CD14-positive monocyte (primary cell): ENCODE measurements around the gene TMEM235. TPM values are rescaled to one million over a fixed set of nuclear protein-coding genes. Genes with fewer than 3 reads are reported as not detected.

ENCODE experiments used
- DNase-seq, 3 donors: peaks; one replicate each; pipeline ENCODE4 v3.0.0-alpha.2; 2011 to 2022
- H2AFZ ChIP-seq: 2 replicates; pipeline ENCODE4 v1.6.0; 2012; ENCODE audit warnings: mild to moderate bottlenecking, low read depth, low read length, inconsistent platforms; ENCODE audit not compliant: insufficient read depth, poor library complexity, severe bottlenecking
- H3K27ac ChIP-seq, 2 donors: 1 replicate in 1 of 2; 2 replicates in 1 of 2; pipeline ENCODE4 v1.5.1; 2012 to 2013; ENCODE audit warnings: low read length in 2 of 2, control low read depth in 1 of 2, inconsistent platforms in 1 of 2, low read depth in 1 of 2, mild to moderate bottlenecking in 1 of 2
- H3K27me3 ChIP-seq, 2 donors: one replicate each; pipeline versions ENCODE4 v1.6.0 to v1.6.1; 2011 to 2013; ENCODE audit warnings: low read length in 2 of 2; ENCODE audit not compliant: control insufficient read depth in 2 of 2, insufficient read depth in 2 of 2
- H3K36me3 ChIP-seq, 2 donors: replicated peaks in 1 of 2; 1 replicate in 1 of 2; 2 replicates in 1 of 2; pipeline versions ENCODE4 v1.5.1 to v1.6.1; 2012 to 2013; ENCODE audit warnings: low read length in 2 of 2, control low read depth in 1 of 2, inconsistent platforms in 1 of 2, mild to moderate bottlenecking in 1 of 2; ENCODE audit not compliant: insufficient read depth in 2 of 2, control insufficient read depth in 1 of 2
- H3K4me1 ChIP-seq, 2 donors: 1 replicate in 1 of 2; 2 replicates in 1 of 2; pipeline versions ENCODE4 v1.5.1 to v1.6.1; 2012 to 2013; ENCODE audit warnings: low read length in 2 of 2, control low read depth in 1 of 2, inconsistent platforms in 1 of 2, mild to moderate bottlenecking in 1 of 2, moderate library complexity in 1 of 2; ENCODE audit not compliant: insufficient read depth in 2 of 2, control insufficient read depth in 1 of 2
- H3K4me2 ChIP-seq: replicated peaks from 2 replicates; pipeline ENCODE3; 2012; ENCODE audit warnings: low read length, moderate library complexity, mild to moderate bottlenecking; ENCODE audit not compliant: poor library complexity, severe bottlenecking; ENCODE audit errors: extremely low read depth
- H3K4me3 ChIP-seq, 3 experiments: fragments of 200-600 bp in 1 of 3; sonication (generic) in 1 of 3; replicated peaks in 1 of 3; 1 replicate in 2 of 3; 2 replicates in 1 of 3; pipeline ENCODE4 v1.5.1; 2011 to 2013; ENCODE audit warnings: low read length in 3 of 3, mild to moderate bottlenecking in 3 of 3, control low read depth in 2 of 3, low read depth in 2 of 3, inconsistent platforms in 1 of 3, moderate library complexity in 1 of 3
- H3K79me2 ChIP-seq: 2 replicates; pipeline ENCODE4 v1.6.0; 2012; ENCODE audit warnings: mild to moderate bottlenecking, control low read depth, inconsistent platforms, low read length, moderate library complexity; ENCODE audit not compliant: insufficient read depth
- H3K9ac ChIP-seq: 2 replicates; pipeline ENCODE4 v1.6.0; 2017; ENCODE audit warnings: low read length, mild to moderate bottlenecking; ENCODE audit not compliant: insufficient read depth, poor library complexity, severe bottlenecking
- H3K9me3 ChIP-seq, 2 donors: replicated peaks in 1 of 2; 1 replicate in 1 of 2; 2 replicates in 1 of 2; pipeline versions ENCODE4 v1.5.1 to v1.6.1; 2012 to 2013; ENCODE audit warnings: low read length in 2 of 2, control low read depth in 1 of 2; ENCODE audit not compliant: control insufficient read depth in 1 of 2, insufficient read depth in 1 of 2
- H4K20me1 ChIP-seq: 2 replicates; pipeline ENCODE4 v1.6.0; 2012; ENCODE audit warnings: mild to moderate bottlenecking, low read length, control low read depth, moderate library complexity; ENCODE audit not compliant: insufficient read depth
- H3K27ac Mint-ChIP-seq, 7 donors: one replicate each; pipeline ENCODE4 v1.8.0; 2020; ENCODE audit warnings: mild to moderate bottlenecking in 7 of 7, mixed read lengths in 7 of 7, moderate library complexity in 6 of 7, inconsistent platforms in 2 of 7
- H3K27me3 Mint-ChIP-seq, 3 donors: one replicate each; pipeline ENCODE4 v1.8.0; 2021 to 2022; ENCODE audit warnings: low read depth in 3 of 3, mild to moderate bottlenecking in 3 of 3, mixed read lengths in 3 of 3, moderate library complexity in 3 of 3, inconsistent platforms in 1 of 3
- H3K36me3 Mint-ChIP-seq, 2 donors: one replicate each; pipeline ENCODE4 v1.8.0; 2020; ENCODE audit warnings: mixed read lengths in 2 of 2, inconsistent platforms in 1 of 2, mild to moderate bottlenecking in 1 of 2
- H3K4me1 Mint-ChIP-seq: one replicate; pipeline ENCODE4 v1.8.0; 2020; ENCODE audit warnings: mild to moderate bottlenecking, mixed read lengths
- H3K4me3 Mint-ChIP-seq, 2 donors: one replicate each; pipeline ENCODE4 v1.8.0; 2020; ENCODE audit warnings: mild to moderate bottlenecking in 2 of 2, mixed read lengths in 2 of 2, moderate library complexity in 1 of 2
- H3K9me3 Mint-ChIP-seq, 7 donors: one replicate each; pipeline ENCODE4 v1.8.0; 2020 to 2022; ENCODE audit warnings: mixed read lengths in 7 of 7, mild to moderate bottlenecking in 6 of 7, moderate library complexity in 6 of 7, inconsistent platforms in 2 of 7
- CTCF ChIP-seq: fragments of 200-600 bp; IDR thresholded peaks from one replicate; pipeline ENCODE4 v1.8.0; 2022; ENCODE audit warnings: antibody characterized with exemption, mild to moderate bottlenecking
- WGBS: methylation state at CpG from one replicate; pipeline ENCODE4 v1.1.5; 2013; ENCODE audit warnings: missing lambda C conversion rate; ENCODE audit not compliant: insufficient coverage; 5-methylcytosine and 5-hydroxymethylcytosine counted together
- intact Hi-C, 2 donors: fragments of 100-400 bp; cut with micrococcal nuclease; formaldehyde crosslinking; loops; one replicate each; pipeline versions ENCODE4 v1.15.0 to v1.15.1; 2023
- polyA plus RNA-seq, 3 donors: library from polyadenylated mRNA; depleted of rRNA in 1 of 3; unstranded in 2 of 3; stranded (reverse) in 1 of 3; fragments of 300-500 nt in 2 of 3; fragments of >200 nt in 1 of 3; fragmentation: Illumina TruSeq in 2 of 3; gene quantifications; 1 replicate in 2 of 3; 2 replicates in 1 of 3; pipeline ENCODE4 v1.2.3, GENCODE V29; 2012 to 2021
- small RNA-seq: library from RNA; depleted of rRNA; stranded (forward); fragments of <200 nt; gene quantifications from one replicate; pipeline ENCODE3, GENCODE V24; 2012; ENCODE audit warnings: low read depth; ENCODE audit not compliant: insufficient read length

Gene TMEM235
- polyA plus RNA-seq, 3 donors, result not detected

DNA sequence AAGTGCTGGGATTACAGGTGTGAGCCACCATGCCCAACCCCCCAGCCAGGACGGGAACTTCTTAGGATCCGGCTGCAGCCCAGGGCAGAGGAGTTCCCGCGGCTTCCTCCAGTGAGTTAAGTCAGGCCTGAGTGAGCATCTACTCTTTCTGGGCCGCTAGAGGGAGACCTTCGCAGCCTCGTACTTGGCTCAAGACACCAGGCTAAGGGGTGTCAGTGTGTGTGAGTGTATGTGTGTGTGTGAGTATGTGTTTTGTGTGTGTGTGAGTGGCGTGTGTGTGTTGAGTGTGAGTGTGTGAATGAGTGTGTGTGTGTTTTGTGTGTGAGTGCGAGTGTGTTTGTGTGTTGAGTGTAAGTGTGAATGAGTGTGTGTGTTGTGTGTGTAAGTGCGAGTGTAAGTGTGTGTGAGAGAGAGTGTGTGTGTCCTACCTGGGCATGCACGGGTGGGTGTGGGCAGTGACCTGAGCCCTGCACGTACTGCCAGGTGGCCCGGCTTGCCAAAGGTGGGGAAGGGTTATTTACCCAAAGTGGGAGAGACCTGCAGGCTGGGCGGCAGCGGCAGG lies 58.5 kb downstream of the TMEM235 start:
- H3K9me3 ChIP-seq, result peaks cover 0 to 3% of the 10 kb centered on the region in 2 donors
- no peaks in the 10 kb centered on the region for H3K79me2 ChIP-seq
- H3K9ac ChIP-seq, result no peak overlapping the region
- Mint-ChIP-seq H3K4me1 (peaks cover 31% of the 10 kb centered on the region), H3K27ac (no peak overlapping the region), H3K4me3 (no peak overlapping the region), H3K27me3 (peaks cover 0 to 2% (median 0%) of the 10 kb centered on the region in 3 donors), H3K36me3 (no peaks in the 10 kb centered on the region), H3K9me3 (peaks cover 0 to 4% (median 0%) of the 10 kb centered on the region in 7 donors)
- 28% methylated on average over 15 of the region's 15 CpGs for WGBS
- DNase-seq, result peak; percentile 77 to 89 (median 80)
- no peak overlapping the region for H3K4me2 ChIP-seq
- H3K4me1 ChIP-seq, result peaks cover 48 to 62% of the 10 kb centered on the region in 2 donors
- no peak overlapping the region for H2AFZ ChIP-seq
- no peak overlapping the region for H3K27ac ChIP-seq
- H3K27me3 ChIP-seq, result no peaks in the 10 kb centered on the region
- TF ChIP-seq CTCF, result peak; percentile 74
- intact Hi-C loops, result loop anchor here in 1 of 2 donors (5.0 kb wide), 4 partner anchors 37 to 127 kb away; partner anchors contain the start of gene SOCS3
- H3K4me3 ChIP-seq, result no peak overlapping the region
- no peaks in the 10 kb centered on the region for H4K20me1 ChIP-seq
- H3K36me3 ChIP-seq, result no peaks in the 10 kb centered on the region

Small RNA genes within 50 kb of the gene (small RNA-seq; reads per million reads assigned to genes)
- not detected for gene AC087645.1

Other genes starting within 250 kb of the TMEM235 start
- gene TMC6, start 102.9 kb upstream of the TMEM235 start, polyA plus RNA-seq, result 100 to 1,000 TPM in 1 of 3 donors, 10 to 100 TPM in 2; 60.1 to 107 (median 79.2) TPM
- gene TMC8, start 100.9 kb upstream of the TMEM235 start, polyA plus RNA-seq, result 100 to 1,000 TPM in 1 of 3 donors, 10 to 100 TPM in 2; 13.3 to 151 (median 15.1) TPM
- not detected for gene C17orf99, start 85.2 kb upstream of the TMEM235 start, polyA plus RNA-seq
- gene SYNGR2, start 63.0 kb upstream of the TMEM235 start, polyA plus RNA-seq, result 100 to 1,000 TPM; 270 to 402 (median 350) TPM
- 1 to 10 TPM in 2 of 3 donors, under 1 TPM in 1; 0.67 to 2.0 (median 1.4) TPM for gene TK1, start 44.6 kb upstream of the TMEM235 start, polyA plus RNA-seq
- gene AFMID, start 44.3 kb upstream of the TMEM235 start, polyA plus RNA-seq, result 10 to 100 TPM in 2 of 3 donors, 1 to 10 TPM in 1; 7.1 to 45.7 (median 14.2) TPM
- gene BIRC5, start 17.4 kb upstream of the TMEM235 start, polyA plus RNA-seq, result under 1 TPM in 1 of 3 donors, not detected in 2; 0.20 TPM
- gene SOCS3, start 128.4 kb downstream of the TMEM235 start, polyA plus RNA-seq, result 100 to 1,000 TPM; 123 to 441 (median 144) TPM
- gene PGS1, start 147.0 kb downstream of the TMEM235 start, polyA plus RNA-seq, result 10 to 100 TPM; 26.0 to 87.1 (median 28.0) TPM